ENCODE data around the gene KIAA0930.

The KIAA0930 gene

GRCh38 chr22:45164270-45165088, 76.2 kb downstream of the KIAA0930 start:
- peak overlapping the region; percentile 83 for H3K27ac ChIP-seq
- TF ChIP-seq CTCF (IDR thresholded peaks at IDR 0.05), result no peak
- TF ChIP-seq ZFX (IDR thresholded peaks at IDR 0.05; ENCODE audit: borderline replicate concordance), result no peak

DNA sequence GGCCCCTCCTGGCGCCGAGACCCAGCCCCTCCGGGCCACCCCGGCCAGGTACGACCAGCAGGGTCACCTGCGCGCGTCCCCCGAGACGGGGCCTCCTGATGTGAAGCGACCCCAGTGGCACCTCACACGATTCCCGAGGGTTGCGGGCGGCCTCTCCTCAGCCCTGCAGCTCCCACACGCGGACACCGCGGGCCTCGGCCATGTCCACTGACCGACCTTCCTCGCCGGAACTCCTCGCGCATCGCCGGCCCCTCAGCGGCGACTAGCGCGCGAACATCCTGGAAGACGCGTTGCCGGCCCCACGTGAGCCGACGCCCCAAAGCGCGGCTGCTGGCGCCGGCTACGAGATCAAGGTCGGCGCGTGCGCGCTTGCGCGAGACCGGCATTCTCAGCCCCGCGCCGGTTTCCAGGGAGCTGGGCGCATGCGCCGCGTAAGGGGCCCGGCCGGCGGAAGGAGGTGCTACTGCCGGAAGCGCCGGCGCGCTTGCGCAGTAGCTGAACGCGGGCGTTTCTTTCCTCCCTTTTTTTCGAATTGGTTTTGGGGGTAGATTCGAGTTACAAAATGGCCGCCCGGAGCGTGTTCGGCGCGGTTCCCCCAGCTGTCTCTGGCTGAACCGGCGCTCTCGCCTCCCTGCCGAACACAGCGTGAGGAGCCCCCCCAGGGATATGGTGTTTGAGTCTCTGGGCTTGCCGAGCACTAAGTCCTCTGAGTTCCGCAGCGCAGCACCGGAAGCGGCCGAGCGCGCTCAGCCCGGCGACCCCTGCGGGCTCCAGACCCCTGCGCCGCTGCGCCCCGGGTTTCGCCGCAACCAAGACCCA, 77.0 kb downstream of the KIAA0930 start, which contains the start of gene NUP50:
NUP50 (plus strand) TSS at position 475 of the 819 bp plus-strand sequence. CDS start 4,253 bp downstream, outside the sequence.
- TF ChIP-seq CTCF (IDR thresholded peaks at IDR 0.05) (no peak), ZFX (IDR thresholded peaks at IDR 0.05; ENCODE audit: borderline replicate concordance) (no peak)
- peak within 1 kb of the TSS; percentile 83 for H3K27ac ChIP-seq

GRCh38 chr22:45163099-45163450, 77.6 kb downstream of the KIAA0930 start:
- peak overlapping the region; percentile 83 for H3K27ac ChIP-seq
- TF ChIP-seq ZFX (IDR thresholded peaks at IDR 0.05; ENCODE audit: borderline replicate concordance) (no peak), CTCF (IDR thresholded peaks at IDR 0.05) (no peak)

GRCh38 chr22:45162531-45162930, 78.2 kb downstream of the KIAA0930 start:
- H3K27ac ChIP-seq, result peak overlapping the region; percentile 83
- TF ChIP-seq CTCF (IDR thresholded peaks at IDR 0.05) (no peak), ZFX (IDR thresholded peaks at IDR 0.05; ENCODE audit: borderline replicate concordance) (no peak)

DNA sequence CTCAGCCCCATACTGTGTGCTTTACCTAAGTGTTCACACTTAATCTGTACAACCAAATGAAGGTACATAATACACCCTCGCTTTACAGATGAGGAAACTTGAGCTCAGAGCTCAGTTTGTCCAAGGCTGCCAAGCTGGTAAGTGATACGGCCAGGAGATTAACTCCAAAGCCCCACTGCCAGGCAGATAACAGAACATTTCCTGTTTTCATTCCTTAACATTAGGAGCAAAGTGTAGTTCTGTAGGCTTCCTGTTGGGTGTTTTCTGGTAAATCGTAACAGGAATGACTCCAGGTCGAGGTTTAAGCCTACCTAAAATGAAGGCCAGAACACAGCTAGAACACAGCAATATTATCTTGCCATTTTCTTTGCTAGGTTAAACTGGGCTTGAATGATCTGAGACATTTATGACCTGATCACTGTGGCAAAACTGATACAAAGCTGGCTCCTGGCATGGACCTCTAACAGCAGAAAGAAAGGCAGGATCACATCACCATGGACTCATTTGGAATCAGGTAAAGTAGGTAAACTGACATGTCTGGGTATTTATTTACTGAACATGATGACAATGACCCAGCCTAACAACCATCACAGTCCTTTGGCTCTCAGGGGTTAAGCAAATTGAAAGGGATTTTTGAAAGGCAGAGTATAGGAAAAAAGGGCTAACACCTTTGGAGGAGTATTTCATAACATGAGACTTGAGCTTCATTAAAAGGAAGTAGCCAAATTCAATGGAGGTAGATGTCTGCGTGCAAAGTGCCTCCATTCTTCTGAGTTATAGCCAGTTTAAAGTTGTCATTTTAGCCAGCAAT, 80.8 kb downstream of the KIAA0930 start:
- TF ChIP-seq CTCF (IDR thresholded peaks at IDR 0.05), result no peak
- TF ChIP-seq ZFX (IDR thresholded peaks at IDR 0.05; ENCODE audit: borderline replicate concordance), result no peak
- no peak overlapping the region for H3K27ac ChIP-seq

- no peak overlapping the region for H3K27ac ChIP-seq
- TF ChIP-seq ZFX (IDR thresholded peaks at IDR 0.05; ENCODE audit: borderline replicate concordance), result no peak
These were observed 82.8 kb downstream of the KIAA0930 start for GRCh38 chr22:45157907-45158306.
